MCF 10A (cell line): ENCODE data around the gene KIAA1549. TPM values are rescaled to one million over a fixed set of nuclear protein-coding genes. Genes with fewer than 3 reads are reported as not detected.

Experiments used
- BruUV-seq: library from RNA; stranded (reverse); fragments of 400-500 nt; replicated peaks from 2 replicates; lab custom pipeline; 2021; lab: Mats Ljungman, UMichigan
- CTCF ChIA-PET: fragments of 300-600 bp; sonication (Branson Sonifier 250); formaldehyde crosslinking; extraction: SDS; loops from one replicate; lab custom pipeline; 2021; ENCODE audit warnings: antibody characterized with exemption, inconsistent platforms; lab: Yijun Ruan, JAX
- POLR2A ChIA-PET: fragments of 300-600, 350-650 bp; sonication (Branson Sonifier 250); formaldehyde crosslinking; extraction: SDS; loops from one replicate; lab custom pipeline; 2020; ENCODE audit warnings: antibody characterized with exemption, inconsistent platforms; lab: Yijun Ruan, JAX
- DNase-seq: peaks from one replicate; pipeline ENCODE4 v3.0.0-alpha.2; 2018; ENCODE audit not compliant: unreplicated experiment
- H3K27ac Mint-ChIP-seq: one replicate; pipeline ENCODE4 v1.8.0; 2022; ENCODE audit warnings: mild to moderate bottlenecking, low read depth, mixed read lengths; ENCODE audit not compliant: unreplicated experiment
- H3K27me3 Mint-ChIP-seq: one replicate; pipeline ENCODE4 v1.8.0; 2022; ENCODE audit warnings: mixed read lengths; ENCODE audit not compliant: insufficient read depth, unreplicated experiment
- H3K36me3 Mint-ChIP-seq: one replicate; pipeline ENCODE4 v1.8.0; 2022; ENCODE audit warnings: mild to moderate bottlenecking, moderate library complexity, mixed read lengths; ENCODE audit not compliant: insufficient read depth, unreplicated experiment
- H3K4me1 Mint-ChIP-seq: one replicate; pipeline ENCODE4 v1.8.0; 2022; ENCODE audit warnings: mixed read lengths; ENCODE audit not compliant: insufficient read depth, unreplicated experiment
- H3K4me3 Mint-ChIP-seq: one replicate; pipeline ENCODE4 v1.8.0; 2022; ENCODE audit warnings: mild to moderate bottlenecking, moderate library complexity, mixed read lengths; ENCODE audit not compliant: unreplicated experiment
- H3K9me3 Mint-ChIP-seq: one replicate; pipeline ENCODE4 v1.8.0; 2022; ENCODE audit warnings: mixed read lengths; ENCODE audit not compliant: unreplicated experiment
- CTCF ChIP-seq: fragments of 200-600 bp; IDR thresholded peaks from one replicate; pipeline ENCODE4 v1.8.0; 2022; ENCODE audit warnings: antibody characterized with exemption, mild to moderate bottlenecking; ENCODE audit not compliant: unreplicated experiment
- intact Hi-C: fragments of 100-400 bp; cut with micrococcal nuclease; formaldehyde crosslinking; loops from 2 replicates; pipeline ENCODE4 v1.14.1; 2022
- total RNA-seq: library from RNA; stranded (reverse); gene quantifications from 2 replicates; pipeline ENCODE4 v1.2.3, GENCODE V29; 2022

KIAA1549 gene
- total RNA-seq, 1 experiment from 2014 or later = 7.1 TPM

GRCh38 chr7:138954545-138955475 lies 26.4 kb downstream of the KIAA1549 start:
- BruUV-seq = no TSS peak
- POLR2A ChIA-PET = interaction anchor here (2.6 kb wide), 1 partner anchor 20 kb away, joined by 11 read pairs; no protein-coding TSS in a partner anchor
- no peak overlapping the region for H3K4me3 Mint-ChIP-seq
- CTCF ChIA-PET = interaction anchor here (1.2 kb wide), 1 partner anchor 69 kb away, joined by 4 read pairs; no protein-coding TSS in a partner anchor
- H3K36me3 Mint-ChIP-seq = peaks cover 4% of the 10 kb centered on the region
- TF ChIP-seq CTCF = no peak
- DNase-seq = no peak
- intact Hi-C loops = no loop called here
- H3K27ac Mint-ChIP-seq = peak overlapping the region; percentile 3
- peaks cover 32% of the 10 kb centered on the region for H3K4me1 Mint-ChIP-seq
- H3K9me3 Mint-ChIP-seq = no peaks in the 10 kb centered on the region
- no peaks in the 10 kb centered on the region for H3K27me3 Mint-ChIP-seq

GRCh38 chr7:138952791-138953190 lies 28.4 kb downstream of the KIAA1549 start:
- ChIA-PET CTCF (interaction anchor here (0.6 to 1.9 kb wide), 6 partner anchors 28 to 1582 kb away, joined by 3 to 6 read pairs (median 3); partner anchors contain the start of gene KIAA1549), POLR2A (interaction anchor here (2.6 kb wide), 1 partner anchor 18 kb away, joined by 11 read pairs; no protein-coding TSS in a partner anchor)
- BruUV-seq = no TSS peak
- Mint-ChIP-seq H3K9me3 (no peaks in the 10 kb centered on the region), H3K4me1 (peaks cover 18% of the 10 kb centered on the region), H3K36me3 (peaks cover 4% of the 10 kb centered on the region), H3K27me3 (no peaks in the 10 kb centered on the region), H3K27ac (no peak overlapping the region), H3K4me3 (no peak overlapping the region)
- DNase-seq = no peak
- intact Hi-C loops = no loop called here
- no peak for TF ChIP-seq CTCF

DNA sequence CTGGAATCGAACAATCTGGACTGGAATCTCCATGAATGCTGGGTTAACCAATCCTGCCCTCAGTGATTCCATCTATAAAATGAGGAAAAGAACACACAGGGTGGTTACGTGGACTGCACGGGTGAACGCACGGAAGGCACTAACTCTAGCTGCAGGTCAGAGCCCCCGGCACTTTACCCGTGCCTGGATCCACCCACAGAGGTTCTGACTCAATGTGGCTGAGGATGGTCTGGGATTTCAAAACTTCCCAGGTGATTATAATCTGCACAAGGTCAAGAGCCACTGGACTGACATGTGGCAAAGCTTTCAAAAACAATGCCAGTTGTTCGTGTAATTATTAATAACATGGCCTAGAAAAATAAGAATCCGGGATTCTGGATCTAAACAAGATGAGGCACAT lies 29.2 kb downstream of the KIAA1549 start:
- Mint-ChIP-seq H3K4me1 (peaks cover 16% of the 10 kb centered on the region), H3K9me3 (no peaks in the 10 kb centered on the region), H3K36me3 (peaks cover 4% of the 10 kb centered on the region), H3K4me3 (no peak overlapping the region), H3K27me3 (no peaks in the 10 kb centered on the region), H3K27ac (peak overlapping the region; percentile 52)
- intact Hi-C loops = no loop called here
- BruUV-seq = no TSS peak
- ChIA-PET POLR2A (interaction anchor here (1.0 to 2.6 kb wide), 3 partner anchors 17 to 70 kb away, joined by 3 to 11 read pairs (median 3); no protein-coding TSS in a partner anchor), CTCF (interaction anchor here (0.6 to 1.9 kb wide), 3 partner anchors 29 to 1583 kb away, joined by 3 to 6 read pairs (median 4); partner anchors contain the start of gene KIAA1549)
- peak; percentile 54 for DNase-seq
- no peak for TF ChIP-seq CTCF

DNA sequence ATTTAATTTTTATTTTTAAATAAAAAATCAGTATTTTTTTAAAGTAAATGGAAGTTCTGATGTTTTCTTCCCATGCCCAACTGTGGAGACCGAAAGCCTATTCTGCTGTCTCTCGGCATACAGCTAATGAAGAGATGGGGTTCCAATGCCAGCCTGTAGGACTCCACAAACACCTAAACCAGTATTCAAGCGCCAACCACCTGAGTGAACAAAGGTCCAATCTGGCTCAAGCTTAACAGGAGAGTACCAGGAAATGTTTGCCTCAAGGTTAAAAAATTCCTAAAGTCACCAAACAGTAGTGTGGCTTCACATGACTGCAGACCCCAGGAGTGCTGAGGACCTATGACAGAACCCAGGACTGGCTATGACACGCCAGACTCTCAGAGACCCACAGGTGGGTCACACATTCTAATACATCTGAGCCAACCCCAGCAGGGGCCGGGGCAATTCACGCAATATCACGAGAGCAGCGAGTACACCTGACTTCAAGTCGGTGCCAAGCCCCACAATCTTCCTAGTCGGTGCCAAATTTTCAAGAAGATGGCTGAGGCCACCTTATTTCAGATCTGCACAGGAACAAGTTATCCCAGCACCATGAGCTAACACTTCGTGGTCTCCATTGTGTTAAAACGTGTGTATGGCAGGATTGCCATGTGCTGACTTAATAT lies 31.6 kb downstream of the KIAA1549 start:
- H3K4me3 Mint-ChIP-seq = no peak overlapping the region
- H3K27me3 Mint-ChIP-seq = no peaks in the 10 kb centered on the region
- intact Hi-C loops = no loop called here
- TF ChIP-seq CTCF = no peak
- BruUV-seq = no TSS peak
- ChIA-PET CTCF (interaction anchor here (0.6 kb wide), 2 partner anchors 15 to 37 kb away, joined by 3 read pairs; no protein-coding TSS in a partner anchor), POLR2A (no interaction called here)
- H3K36me3 Mint-ChIP-seq = peaks cover 4% of the 10 kb centered on the region
- H3K4me1 Mint-ChIP-seq = peaks cover 16% of the 10 kb centered on the region
- H3K9me3 Mint-ChIP-seq = no peaks in the 10 kb centered on the region
- no peak for DNase-seq
- H3K27ac Mint-ChIP-seq = no peak overlapping the region
